K562 (cell line): ENCODE results near the gene NXF1. TPM values are rescaled to one million over a fixed set of nuclear protein-coding genes. Genes with fewer than 3 reads are reported as not detected.
A peak's percentile ranks its signal among the peaks of the same experiment; 100 is the strongest.

Experiments used
- ATAC-seq: fragments of 200-7000 bp; cut with Tn5 transposase; 3 replicates; pipeline ENCODE4 v1.9.1; 2020; ENCODE audit warnings: moderate library complexity
- BruUV-seq: library from RNA; stranded (reverse); fragments of 400-500 nt; replicated peaks from 2 replicates; lab custom pipeline; 2021; lab: Mats Ljungman, UMichigan
- CTCF ChIA-PET: fragments of 300-600 bp; formaldehyde crosslinking; extraction: SDS; loops from one replicate; lab custom pipeline; 2021; ENCODE audit warnings: low intra/inter-chr PET ratio; lab: Yijun Ruan, JAX
- POLR2A ChIA-PET: fragments of 300-600, 350-650 bp; sonication (Branson Sonifier 250); formaldehyde crosslinking; extraction: SDS; loops from one replicate; lab custom pipeline; 2021; ENCODE audit warnings: antibody characterized with exemption, inconsistent platforms; lab: Yijun Ruan, JAX
- DNase-seq, 4 experiments: peaks; one replicate each; pipeline versions ENCODE4 v3.0.0 to v3.0.0-alpha.2; 2011 to 2018; ENCODE audit warnings: low spot score in 3 of 4, mixed read lengths in 3 of 4; ENCODE audit errors: extremely low read depth in 1 of 4
- FAIRE-seq: peaks from 2 replicates; lab custom pipeline; 2011; peaks lifted over from hg19 to GRCh38; lab: Jason Lieb, UNC
- H2AFZ ChIP-seq: 2 replicates; pipeline ENCODE4 v1.6.0; 2011; ENCODE audit warnings: low read depth, low read length, control low read depth, inconsistent platforms
- H3K27ac ChIP-seq: fragments of 200-600 bp; 3 replicates; pipeline ENCODE4 v1.8.0; 2011; ENCODE audit warnings: low read depth, mild to moderate bottlenecking, control low read depth, inconsistent platforms, low read length, moderate library complexity, mixed read lengths; ENCODE audit errors: extremely low read depth
- H3K27me3 ChIP-seq, 2 experiments: fragments of 300-600 bp in 1 of 2; 2 replicates in 1 of 2; 3 replicates in 1 of 2; pipeline versions ENCODE4 v1.6.0 to v1.8.0; 2011; ENCODE audit warnings: inconsistent platforms in 2 of 2, low read length in 2 of 2, mild to moderate bottlenecking in 1 of 2, mixed read lengths in 1 of 2, moderate library complexity in 1 of 2; ENCODE audit not compliant: control insufficient read depth in 2 of 2, insufficient read depth in 2 of 2
- H3K36me3 ChIP-seq: fragments of 300-600 bp; 3 replicates; pipeline ENCODE4 v1.8.0; 2011; ENCODE audit warnings: mild to moderate bottlenecking, low read length, inconsistent platforms; ENCODE audit not compliant: control insufficient read depth, insufficient read depth
- H3K4me1 ChIP-seq, 2 experiments: fragments of 200-600 bp in 1 of 2; replicated peaks in 1 of 2; 2 replicates in 1 of 2; 3 replicates in 1 of 2; pipeline versions ENCODE4 v1.5.1 to v1.8.0; 2011; ENCODE audit warnings: inconsistent platforms in 2 of 2, low read length in 2 of 2, mild to moderate bottlenecking in 1 of 2, mixed read lengths in 1 of 2, moderate library complexity in 1 of 2; ENCODE audit not compliant: control insufficient read depth in 2 of 2, insufficient read depth in 2 of 2
- H3K4me2 ChIP-seq: 2 replicates; pipeline ENCODE4 v1.6.1; 2011; ENCODE audit warnings: low read length, control low read depth, inconsistent platforms, mixed read lengths; ENCODE audit not compliant: insufficient read depth
- H3K4me3 ChIP-seq: fragments of 200-600 bp; sonication (generic), shearing (Covaris generic); 2 replicates; pipeline ENCODE4 v1.5.1; 2016; ENCODE audit warnings: control low read depth, inconsistent platforms
- H3K79me2 ChIP-seq: fragments of 200-600 bp; 3 replicates; pipeline ENCODE4 v1.8.0; 2011; ENCODE audit warnings: low read length, inconsistent platforms; ENCODE audit not compliant: control insufficient read depth, insufficient read depth
- H3K9ac ChIP-seq, 2 experiments: 2 replicates each; pipeline versions ENCODE4 v1.6.0 to v1.6.1; 2011; ENCODE audit warnings: low read depth in 2 of 2, low read length in 2 of 2, control low read depth in 1 of 2, inconsistent platforms in 1 of 2, mild to moderate bottlenecking in 1 of 2, mixed read lengths in 1 of 2; ENCODE audit not compliant: insufficient read depth in 1 of 2
- H3K9me1 ChIP-seq: one replicate; pipeline ENCODE4 v1.6.0; 2011; ENCODE audit warnings: inconsistent platforms, mild to moderate bottlenecking, low read length, moderate library complexity; ENCODE audit not compliant: control insufficient read depth, insufficient read depth
- H3K9me3 ChIP-seq: replicated peaks from 2 replicates; pipeline ENCODE4 v1.5.1; 2011; ENCODE audit warnings: low read depth, low read length, inconsistent platforms; ENCODE audit not compliant: control insufficient read depth, insufficient read depth
- H4K20me1 ChIP-seq: replicated peaks from 2 replicates; pipeline ENCODE4 v1.6.1; 2011; ENCODE audit warnings: low read length, inconsistent platforms, mixed read lengths; ENCODE audit not compliant: control insufficient read depth, insufficient read depth
- FOS ChIP-seq: IDR thresholded peaks from 3 replicates; pipeline ENCODE4 v1.6.1; 2011; ENCODE audit not compliant: insufficient read length; ENCODE audit errors: extremely low read depth
- RBFOX2 ChIP-seq: fragments of 200-400 bp; formaldehyde crosslinking; IDR thresholded peaks from 2 replicates; pipeline ENCODE4 v1.6.1; 2017; ENCODE audit warnings: low read depth, mild to moderate bottlenecking, low read length, moderate library complexity
- SREBF2 ChIP-seq: sonication (generic); formaldehyde crosslinking; IDR thresholded peaks from 2 replicates; pipeline ENCODE4 v1.4.0; 2020; ENCODE audit warnings: mild to moderate bottlenecking, missing genetic modification reagents
- XRCC3 ChIP-seq: fragments of 450-650 bp; IDR thresholded peaks from 2 replicates; pipeline ENCODE4 v1.6.1; 2017; ENCODE audit warnings: mild to moderate bottlenecking, moderate library complexity
- ZNF174 ChIP-seq: fragments of 250-450 bp; sonication (Bioruptor Pico); IDR thresholded peaks from 2 replicates; pipeline ENCODE4 v1.4.0; 2020; ENCODE audit warnings: mild to moderate bottlenecking
- WGBS: fragments of 100-300 bp; shearing (Covaris generic); methylation state at CpG from one replicate; pipeline ENCODE4 v1.1.6; 2016; ENCODE audit warnings: low coverage, mixed read lengths; ENCODE audit not compliant: insufficient coverage; ENCODE audit errors: missing lambda C conversion rate; 5-methylcytosine and 5-hydroxymethylcytosine counted together
- in situ Hi-C: fragments of 300-500 bp; cut with MboI; formaldehyde crosslinking; loops from 4 replicates; pipeline ENCODE4 v1.15.0; 2018; ENCODE audit warnings: inconsistent platforms, mixed read lengths
- intact Hi-C: fragments of 100-400 bp; cut with micrococcal nuclease; formaldehyde crosslinking; loops from 2 replicates; pipeline ENCODE4 v1.14.2; 2022
- polyA plus RNA-seq, 8 experiments: library from polyadenylated mRNA; depleted of rRNA in 4 of 8; stranded (reverse) in 5 of 8; unstranded in 3 of 8; fragments of >200 nt; fragmentation: Nextera tagmentation in 2 of 8; fragmentation: Illumina TruSeq in 1 of 8; extraction: Ambion mirVana in 2 of 8; extraction: Trizol in 1 of 8; gene quantifications; 2 replicates each; pipeline versions ENCODE4 v1.2.1 to v1.2.3, GENCODE V29; 2011 to 2014; ENCODE audit warnings: inconsistent platforms in 1 of 8, missing spikeins in 1 of 8
- total RNA-seq, 7 experiments: library from RNA; depleted of rRNA in 6 of 7; stranded (reverse); fragments of >200 nt in 6 of 7; fragmentation: Illumina TruSeq in 2 of 7; extraction: Trizol in 2 of 7; gene quantifications; 2 replicates each; pipeline versions ENCODE4 v1.2.1 to v1.2.3, GENCODE V29; 2011 to 2021; ENCODE audit warnings: low replicate concordance in 1 of 7

NXF1 gene
- total and polyA plus RNA-seq, 9 of the 15 experiments (the other 6 are each of a cell fraction or from before 2014, with no cell fraction given), result 18.1 to 98.3 (median 35.8) TPM

- TF ChIP-seq SREBF2, result no peak
- no peak for TF ChIP-seq FOS
These were observed 4.2 kb downstream of the NXF1 start (continued) for GRCh38 chr11:62801071-62801470.

GRCh38 chr11:62799486-62799885 is 5.8 kb downstream of the NXF1 start:
- H3K4me3 ChIP-seq, result no peak overlapping the region
- FAIRE-seq, result no peak
- no TSS peak for BruUV-seq
- peaks cover 8% of the 10 kb centered on the region; the same call in 1 of the 2 replicates for H4K20me1 ChIP-seq
- 95% methylated on average over 10 of the region's 10 CpGs for WGBS
- POLR2A ChIA-PET, result interaction anchor here (0.6 to 5.5 kb wide), 4 partner anchors 9 to 184 kb away, joined by 3 to 116 read pairs (median 10); partner anchors contain the start of genes TMEM179B and TMEM223
- no peaks in the 10 kb centered on the region for H3K9me3 ChIP-seq
- no peak overlapping the region for H3K27ac ChIP-seq
- no peak for TF ChIP-seq ZNF174 (CRISPR knock-in tag)
- TF ChIP-seq XRCC3, result no peak
- peak; percentile 44; the same call in 1 of the 2 replicates for TF ChIP-seq RBFOX2
- TF ChIP-seq, all 486 proteins: peak for 1
- in situ Hi-C loops, result no loop called here
- ATAC-seq (no peak), DNase-seq (no peak)
- no peaks in the 10 kb centered on the region for H3K27me3 ChIP-seq
- no peak overlapping the region for H2AFZ ChIP-seq
- peaks cover 91% of the 10 kb centered on the region for H3K36me3 ChIP-seq
- H3K4me2 ChIP-seq, result no peak overlapping the region
- CTCF ChIA-PET, result no interaction called here
- H3K9me1 ChIP-seq, result no peaks in the 10 kb centered on the region
- H3K9ac ChIP-seq, result peak overlapping the region in 1 of 2 experiments; percentile 10; a peak in 1 of 4 replicates
- intact Hi-C loops, result no loop called here
- H3K79me2 ChIP-seq, result peaks cover 16% of the 10 kb centered on the region
- H3K4me1 ChIP-seq, result peaks cover 0 to 8% of the 10 kb centered on the region in 2 experiments; a peak in 2 of 5 replicates
